ENCODE results near the gene MYO1H.
A peak's percentile ranks its signal among the peaks of the same experiment; 100 is the strongest.
"Not testable (repeated sequence)": the region's sequence is repeated elsewhere in the genome, so short reads cannot be mapped to it uniquely, and the experiment has no call there.

MYO1H gene

GRCh38 chr12:109473526-109474270, 126.0 kb downstream of the MYO1H start:
- not testable (repeated sequence) for DNase-seq

GRCh38 chr12:109475121-109475520, 127.4 kb downstream of the MYO1H start:
- no peak for DNase-seq

- DNase-seq: no peak
Measured at GRCh38 chr12:109475993-109476806, 128.5 kb downstream of the MYO1H start.

GRCh38 chr12:109476807-109477184, 129.1 kb downstream of the MYO1H start:
- DNase-seq: no peak

GRCh38 chr12:109477185-109477962, 129.7 kb downstream of the MYO1H start, which contains the start of the genes KCTD10 and UBE3B:
TSS of gene KCTD10 (minus strand) at chr12:109477300. CDS start at chr12:109477262, 38 bp downstream.
TSS of gene UBE3B (plus strand) at chr12:109477634. CDS start at chr12:109483552, 5,918 bp downstream.
- peak; percentile 86 to 89 for DNase-seq

- no peak for DNase-seq
Measured at GRCh38 chr12:109477963-109478315, 130.2 kb downstream of the MYO1H start.

- no peak for DNase-seq
Measured at GRCh38 chr12:109479761-109480160, 132.1 kb downstream of the MYO1H start.

GRCh38 chr12:109480356-109480755, 132.7 kb downstream of the MYO1H start:
- no peak for DNase-seq

GRCh38 chr12:109481863-109482262, 134.2 kb downstream of the MYO1H start:
- no peak for DNase-seq

GRCh38 chr12:109482491-109482890, 134.8 kb downstream of the MYO1H start:
- DNase-seq: no peak

- no peak for DNase-seq
Measured at GRCh38 chr12:109482894-109483293, 135.2 kb downstream of the MYO1H start.

GRCh38 chr12:109483346-109483745, 135.6 kb downstream of the MYO1H start:
- DNase-seq: no peak

- no peak for DNase-seq
Measured at GRCh38 chr12:109485201-109485600, 137.5 kb downstream of the MYO1H start.

GRCh38 chr12:109487181-109488050, 139.7 kb downstream of the MYO1H start:
- DNase-seq: no peak

- DNase-seq: no peak
Measured at GRCh38 chr12:109488051-109488665, 140.5 kb downstream of the MYO1H start.

GRCh38 chr12:109489016-109489954, 141.6 kb downstream of the MYO1H start:
- no peak for DNase-seq

GRCh38 chr12:109489955-109490565, 142.4 kb downstream of the MYO1H start:
- no peak for DNase-seq

- DNase-seq: no peak
Measured at GRCh38 chr12:109491671-109492070, 144.0 kb downstream of the MYO1H start.

- no peak for DNase-seq
Measured at GRCh38 chr12:109492371-109492770, 144.7 kb downstream of the MYO1H start.

- DNase-seq: no peak
Measured at GRCh38 chr12:109493090-109493489, 145.4 kb downstream of the MYO1H start.

Measured in activated CD4-positive, alpha-beta T cell treated with anti-CD3 and anti-CD28 coated beads, Interleukin-2, amount 50 U/mL, for 48 hours (primary cell).